Natural killer cell (primary cell): ENCODE measurements around the gene SERP1. TPM values are rescaled to one million over a fixed set of nuclear protein-coding genes. Genes with fewer than 3 reads are reported as not detected.

ENCODE experiments used
- ATAC-seq, 3 donors: fragments of 150-1000 bp in 2 of 3; fragments of 200-7000 bp in 1 of 3; cut with Tn5 transposase; 1 replicate in 1 of 3; 2 replicates in 2 of 3; pipeline ENCODE4 v1.10.0; 2021; ENCODE audit warnings: mild to moderate bottlenecking in 2 of 3, moderate library complexity in 2 of 3
- DNase-seq, 2 donors: peaks; one replicate each; pipeline versions ENCODE4 v3.0.0 to v3.0.0-alpha.2; 2013 to 2021; ENCODE audit warnings: mixed read lengths in 1 of 2
- H3K27ac ChIP-seq: one replicate; pipeline ENCODE4 v1.5.1; 2013; ENCODE audit warnings: mild to moderate bottlenecking, low read length
- H3K27me3 ChIP-seq: one replicate; pipeline ENCODE4 v1.6.1; 2013; ENCODE audit warnings: low read length; ENCODE audit not compliant: control insufficient read depth, insufficient read depth
- H3K36me3 ChIP-seq: one replicate; pipeline ENCODE4 v1.6.1; 2013; ENCODE audit warnings: low read length; ENCODE audit not compliant: control insufficient read depth, insufficient read depth
- H3K4me1 ChIP-seq: one replicate; pipeline ENCODE4 v1.6.1; 2013; ENCODE audit warnings: low read length; ENCODE audit not compliant: control insufficient read depth, insufficient read depth
- H3K4me3 ChIP-seq: one replicate; pipeline ENCODE4 v1.5.1; 2013; ENCODE audit warnings: low read length
- H3K9me3 ChIP-seq: one replicate; pipeline ENCODE4 v1.6.1; 2013; ENCODE audit warnings: low read length; ENCODE audit not compliant: control insufficient read depth, insufficient read depth
- H3K27ac Mint-ChIP-seq, 2 donors: one replicate each; pipeline ENCODE4 v1.8.0; 2022; ENCODE audit warnings: mild to moderate bottlenecking in 2 of 2, mixed read lengths in 2 of 2, moderate library complexity in 1 of 2
- H3K27me3 Mint-ChIP-seq, 2 donors: one replicate each; pipeline ENCODE4 v1.8.0; 2022; ENCODE audit warnings: low read depth in 2 of 2, mixed read lengths in 2 of 2
- H3K36me3 Mint-ChIP-seq: one replicate; pipeline ENCODE4 v1.8.0; 2022; ENCODE audit warnings: mixed read lengths
- H3K4me1 Mint-ChIP-seq, 2 donors: one replicate each; pipeline ENCODE4 v1.8.0; 2022; ENCODE audit warnings: mixed read lengths in 2 of 2
- H3K4me3 Mint-ChIP-seq: one replicate; pipeline ENCODE4 v1.8.0; 2022; ENCODE audit warnings: mild to moderate bottlenecking, moderate library complexity, mixed read lengths
- H3K9me3 Mint-ChIP-seq, 2 donors: one replicate each; pipeline ENCODE4 v1.8.0; 2022; ENCODE audit warnings: mixed read lengths in 2 of 2
- CTCF ChIP-seq: fragments of 200-600 bp; IDR thresholded peaks from one replicate; pipeline ENCODE4 v1.8.0; 2022; ENCODE audit warnings: antibody characterized with exemption
- WGBS: methylation state at CpG from one replicate; pipeline ENCODE4 v1.1.7; 2013; ENCODE audit warnings: missing lambda C conversion rate; ENCODE audit not compliant: insufficient coverage; 5-methylcytosine and 5-hydroxymethylcytosine counted together
- intact Hi-C: fragments of 100-400 bp; cut with micrococcal nuclease; formaldehyde crosslinking; loops from one replicate; pipeline ENCODE4 v1.14.2; 2022
- total RNA-seq, 4 donors: library from RNA; stranded (reverse); fragments of 120-200 nt in 1 of 4; gene quantifications; one replicate each; pipeline versions ENCODE4 v1.2.3 to v1.2.4, GENCODE V29; 2013 to 2022

The SERP1 gene
- total RNA-seq, 3 donors from 2014 or later (not counting 1 experiment from before 2014, with no cell fraction given): 91.1 to 106 (median 94.9) TPM

- Mint-ChIP-seq H3K4me3 (no peak overlapping the region), H3K36me3 (no peaks in the 10 kb centered on the region), H3K27ac (peak overlapping the region; percentile 35 to 57), H3K4me1 (no peaks in the 10 kb centered on the region), H3K9me3 (no peaks in the 10 kb centered on the region), H3K27me3 (no peaks in the 10 kb centered on the region)
- DNase-seq: no peak
- H3K27me3 ChIP-seq: no peaks in the 10 kb centered on the region
- H3K36me3 ChIP-seq: peaks cover 53% of the 10 kb centered on the region
- H3K9me3 ChIP-seq: no peaks in the 10 kb centered on the region
- no peak overlapping the region for H3K27ac ChIP-seq
- H3K4me1 ChIP-seq: no peaks in the 10 kb centered on the region
- WGBS: no CpG with 5 or more reads among the region's 1 CpG
- no peak for ATAC-seq
- TF ChIP-seq CTCF: no peak
- intact Hi-C loops: no loop called here
- H3K4me3 ChIP-seq: no peak overlapping the region
Observed at GRCh38 chr3:150577855-150578254, 31.6 kb upstream of the SERP1 start.

GRCh38 chr3:150567328-150567727 is 21.0 kb upstream of the SERP1 start:
- WGBS: 100% methylated on average over 1 of the region's 1 CpG

GRCh38 chr3:150564243-150564642 is 17.9 kb upstream of the SERP1 start:
- peaks cover 47% of the 10 kb centered on the region for H3K36me3 ChIP-seq
- WGBS: no CpG with 5 or more reads among the region's 2 CpGs
- no peak overlapping the region for H3K4me3 Mint-ChIP-seq

More at GRCh38 chr3:150567328-150567727, 21.0 kb upstream of the SERP1 start:
- TF ChIP-seq CTCF: no peak
- peaks cover 25% of the 10 kb centered on the region for H3K36me3 Mint-ChIP-seq
- H3K4me3 Mint-ChIP-seq: no peak overlapping the region
- H3K9me3 Mint-ChIP-seq: no peaks in the 10 kb centered on the region
- H3K36me3 ChIP-seq: peaks cover 63% of the 10 kb centered on the region
- peaks cover 0 to 4% of the 10 kb centered on the region in 2 donors for H3K4me1 Mint-ChIP-seq
- DNase-seq: no peak
- H3K4me3 ChIP-seq: no peak overlapping the region
- H3K27me3 Mint-ChIP-seq: no peaks in the 10 kb centered on the region
- H3K27me3 ChIP-seq: no peaks in the 10 kb centered on the region
- intact Hi-C loops: no loop called here
- no peak overlapping the region for H3K27ac Mint-ChIP-seq
- no peaks in the 10 kb centered on the region for H3K4me1 ChIP-seq
- no peak for ATAC-seq
- H3K27ac ChIP-seq: no peak overlapping the region
- no peaks in the 10 kb centered on the region for H3K9me3 ChIP-seq

More at GRCh38 chr3:150564243-150564642, 17.9 kb upstream of the SERP1 start:
- intact Hi-C loops: no loop called here
- H3K4me3 ChIP-seq: no peak overlapping the region
- Mint-ChIP-seq H3K4me1 (peaks cover 0 to 4% of the 10 kb centered on the region in 2 donors), H3K9me3 (no peaks in the 10 kb centered on the region), H3K27ac (no peak overlapping the region), H3K36me3 (peaks cover 15% of the 10 kb centered on the region), H3K27me3 (no peaks in the 10 kb centered on the region)
- no peak overlapping the region for H3K27ac ChIP-seq
- TF ChIP-seq CTCF: no peak
- H3K27me3 ChIP-seq: no peaks in the 10 kb centered on the region
- DNase-seq: no peak
- no peak for ATAC-seq
- H3K9me3 ChIP-seq: no peaks in the 10 kb centered on the region
- H3K4me1 ChIP-seq: no peaks in the 10 kb centered on the region
